M059J (cell line): ENCODE results near the gene SEC14L5. TPM values are rescaled to one million over a fixed set of nuclear protein-coding genes. Genes with fewer than 3 reads are reported as not detected.
"Not testable (repeated sequence)": the region's sequence is repeated elsewhere in the genome, so short reads cannot be mapped to it uniquely, and the experiment has no call there.

Experiments used
- DNase-seq: peaks from one replicate; pipeline ENCODE4 v3.0.0-alpha.2; 2012; ENCODE audit warnings: low read depth
- total RNA-seq: library from RNA; depleted of rRNA; stranded (reverse); fragments of >200 nt; shearing (Covaris generic); gene quantifications from 2 replicates; pipeline ENCODE4 v1.2.3, GENCODE V29; 2014

SEC14L5 gene
- total RNA-seq, 1 experiment from 2014 or later: 0.02 TPM

DNA sequence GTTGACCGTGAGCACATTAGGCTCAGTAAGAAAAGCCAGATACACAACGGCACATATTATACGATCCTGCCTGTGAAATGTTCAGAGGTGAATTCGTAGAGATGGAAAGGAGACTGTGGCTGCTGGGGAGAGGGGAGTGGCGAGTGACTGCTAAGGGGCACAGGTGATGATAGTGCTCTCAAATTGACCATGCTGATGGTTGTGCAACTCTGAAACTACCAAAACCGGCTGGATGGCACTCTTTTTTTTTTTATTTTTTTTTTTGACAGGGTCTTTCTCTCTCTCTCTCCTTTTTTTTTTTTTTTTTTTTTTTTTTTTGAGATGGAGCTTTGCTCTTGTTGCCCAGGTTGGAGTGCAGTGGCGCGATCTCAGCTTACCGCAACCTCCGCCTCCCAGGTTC is 8.1 kb upstream of the SEC14L5 start:
- no peak for DNase-seq

DNA sequence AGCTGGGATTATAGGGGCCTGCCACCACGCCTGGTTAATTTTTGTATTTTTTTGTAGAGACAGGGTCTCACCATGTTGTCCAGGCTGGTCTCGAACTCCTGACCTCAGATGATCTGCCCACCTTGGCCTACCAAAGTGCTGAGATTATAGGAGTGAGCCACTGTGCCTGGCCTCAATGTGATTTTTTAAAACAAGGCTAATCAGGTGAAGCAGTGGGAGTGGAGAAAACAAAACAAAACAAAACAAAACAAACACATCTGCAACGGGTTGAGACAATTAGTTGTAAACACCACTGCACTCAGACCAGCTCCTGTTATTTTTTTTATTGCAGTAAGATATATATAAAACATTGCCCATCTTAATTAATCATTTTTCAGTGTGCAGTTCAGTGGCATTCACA is 6.5 kb upstream of the SEC14L5 start:
- DNase-seq: not testable (repeated sequence)

DNA sequence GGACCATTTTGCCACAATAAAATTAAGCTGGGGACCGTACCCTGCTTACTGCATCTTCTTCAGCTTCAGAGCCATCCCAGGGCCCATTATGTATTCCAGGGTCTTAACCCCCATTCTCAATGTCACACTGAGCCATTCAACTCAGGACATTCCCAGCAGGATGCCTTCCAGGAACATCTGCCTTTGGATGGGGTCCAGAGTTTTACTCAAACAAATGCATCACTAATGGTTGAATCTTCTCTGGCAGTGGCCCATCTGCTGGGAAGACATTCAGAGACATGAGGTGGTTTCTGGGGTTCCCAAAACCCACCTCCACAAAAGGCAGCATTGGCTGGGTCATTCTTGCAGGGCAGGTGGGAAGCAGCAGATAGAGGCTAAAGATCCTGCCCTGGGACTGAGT is 3.4 kb upstream of the SEC14L5 start:
- DNase-seq: no peak

DNA sequence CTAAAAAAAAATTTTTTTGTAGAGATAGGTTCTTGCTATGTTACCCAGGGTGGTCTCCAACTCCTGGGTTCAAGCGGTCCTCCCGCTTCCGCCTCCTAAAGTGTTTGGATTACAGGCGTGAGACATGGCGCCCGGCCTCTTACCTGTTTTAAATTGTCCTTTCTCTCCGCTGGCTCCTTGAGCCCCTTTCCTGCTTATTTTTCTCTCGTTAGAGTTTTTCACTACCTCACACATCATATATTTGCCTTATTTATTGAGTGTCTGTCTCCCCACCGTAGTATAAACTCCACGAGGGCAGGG is 760 bp upstream of the SEC14L5 start:
- DNase-seq: no peak

DNA sequence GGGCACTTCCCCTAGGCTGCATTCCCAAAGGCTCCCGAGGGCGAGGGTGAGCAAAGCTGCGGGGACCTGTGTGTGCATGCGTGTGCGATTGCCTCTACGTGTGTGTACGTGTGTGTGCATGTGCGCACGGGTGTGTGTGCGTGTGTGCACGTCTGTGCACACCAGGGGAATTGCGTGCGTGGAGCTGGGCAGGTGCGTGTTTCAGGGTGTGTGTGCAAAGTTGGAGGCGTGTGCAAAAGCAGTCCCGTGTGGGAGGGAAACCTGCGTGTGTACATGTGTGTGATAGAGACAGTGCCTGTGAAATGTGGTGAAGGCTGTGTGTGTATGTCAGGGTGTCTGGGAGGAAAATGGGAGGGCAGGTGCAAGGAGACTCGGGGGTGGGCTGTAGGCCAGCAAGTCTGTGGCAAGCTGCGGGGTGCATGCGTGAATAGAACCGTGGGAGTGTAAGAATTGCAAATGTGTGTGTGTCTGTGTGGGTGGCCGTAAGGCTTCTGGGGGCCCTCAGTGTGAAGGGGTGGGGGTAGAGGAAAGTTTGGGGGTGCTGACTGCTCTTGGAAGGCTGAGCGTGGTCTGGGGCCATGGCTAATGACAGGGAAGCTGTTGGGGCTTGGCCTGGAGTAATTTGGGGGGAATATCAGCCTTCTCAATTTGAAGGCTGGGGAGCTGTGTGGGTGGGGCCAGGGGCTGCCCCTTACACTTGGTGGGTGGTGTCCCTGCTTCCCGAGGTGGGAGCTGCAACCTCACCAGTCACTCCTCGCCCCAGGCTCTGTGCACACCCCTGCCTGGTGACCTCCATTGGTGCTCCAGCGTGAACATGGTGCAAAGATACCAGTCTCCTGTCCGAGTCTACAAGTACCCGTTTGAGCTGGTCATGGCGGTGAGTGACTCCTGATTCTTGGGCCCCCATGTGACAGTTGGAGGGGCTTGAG is 644 bp downstream of the SEC14L5 start:
- no peak for DNase-seq

DNA sequence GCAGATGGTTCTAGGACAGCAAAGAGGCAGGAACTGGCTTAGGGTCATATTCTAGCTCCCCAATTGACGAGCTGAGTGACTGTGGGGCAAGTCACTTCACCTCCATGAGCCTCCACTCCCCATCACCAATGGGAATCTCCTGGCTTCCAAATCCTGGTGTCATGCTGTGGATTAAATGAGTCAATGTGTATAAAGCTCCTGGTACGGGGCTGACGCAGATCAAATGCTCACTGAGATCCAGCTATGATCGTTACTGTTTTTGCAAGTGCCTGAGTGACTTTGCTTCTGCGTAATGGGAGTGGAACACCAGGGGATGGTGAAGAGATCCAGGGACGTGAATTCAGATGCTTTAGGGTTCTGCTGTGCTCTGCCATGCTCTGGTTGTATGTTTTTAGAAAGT is 2.4 kb downstream of the SEC14L5 start:
- no peak for DNase-seq

DNA sequence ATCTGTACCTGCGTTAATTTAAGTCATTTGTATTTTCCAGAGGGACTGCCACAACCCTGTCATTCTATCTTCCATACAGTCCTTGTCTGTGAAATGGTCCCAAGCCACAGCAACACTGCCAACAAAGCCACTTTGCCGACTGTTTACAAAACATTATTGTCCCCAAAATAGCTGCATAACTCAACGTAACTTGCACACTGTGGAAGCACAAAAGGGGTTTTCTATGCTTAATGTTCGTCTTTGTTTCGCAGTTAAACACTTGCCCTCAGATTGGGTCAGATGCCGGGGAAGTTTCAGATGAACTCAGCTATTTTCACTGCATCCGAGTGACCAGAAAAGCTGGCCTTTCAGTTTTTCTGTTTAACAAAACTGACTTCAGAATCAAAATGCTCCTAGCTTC is 4.6 kb downstream of the SEC14L5 start:
- no peak for DNase-seq

DNA sequence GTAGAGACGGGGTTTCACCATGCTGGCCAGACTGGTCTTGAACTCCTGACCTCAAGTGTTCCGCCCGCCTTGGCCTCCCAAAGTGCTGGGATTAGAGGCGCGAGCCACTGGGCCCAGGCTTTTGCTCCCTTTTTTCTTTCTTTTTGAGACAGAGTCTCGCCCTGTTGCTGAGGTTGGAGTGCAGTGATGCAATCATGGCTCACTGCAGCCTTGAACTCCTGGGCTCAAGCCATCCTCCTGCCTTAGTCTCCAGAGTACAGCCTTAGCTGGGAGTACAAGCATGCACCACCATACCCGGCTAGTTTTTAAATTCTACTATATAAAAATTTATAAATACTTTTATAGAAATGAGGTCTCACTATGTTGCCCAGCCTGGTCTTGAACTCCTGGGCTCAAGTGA is 5.4 kb downstream of the SEC14L5 start:
- DNase-seq: not testable (repeated sequence)

DNA sequence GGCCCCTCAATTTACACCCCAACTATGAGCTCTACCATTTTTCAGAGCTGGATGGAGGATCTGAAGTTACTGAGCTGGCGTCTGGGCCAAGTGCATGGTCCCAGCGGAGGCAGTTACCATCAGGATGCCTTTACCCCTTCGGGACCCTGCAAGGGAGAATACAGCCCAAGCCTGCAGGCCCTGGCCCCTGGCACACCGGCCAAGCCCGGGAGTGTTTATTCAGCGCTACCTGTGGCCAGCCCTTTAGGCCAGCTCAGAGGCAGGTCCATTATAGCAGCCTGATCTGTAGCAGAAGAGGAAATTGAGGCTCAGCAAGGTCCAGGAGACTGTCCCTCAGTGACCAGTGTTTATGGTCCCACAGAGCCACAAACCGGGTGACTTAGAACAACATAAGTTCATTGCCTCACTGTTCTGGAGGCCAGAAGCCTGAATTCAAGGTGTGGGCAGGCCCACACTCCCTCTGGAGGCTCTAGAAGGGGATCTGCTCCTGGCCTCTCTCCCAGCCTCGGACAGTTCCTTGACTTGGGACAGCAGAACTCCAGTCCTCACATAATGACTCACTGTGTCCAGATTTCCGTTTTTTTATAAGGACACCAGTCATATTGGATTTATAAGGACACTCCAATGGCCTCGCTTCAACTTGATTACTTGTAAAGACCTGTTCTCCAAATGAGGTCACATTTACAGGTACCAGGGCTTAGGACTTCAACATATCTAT is 8.8 kb downstream of the SEC14L5 start:
- peak; percentile 40 for DNase-seq

DNA sequence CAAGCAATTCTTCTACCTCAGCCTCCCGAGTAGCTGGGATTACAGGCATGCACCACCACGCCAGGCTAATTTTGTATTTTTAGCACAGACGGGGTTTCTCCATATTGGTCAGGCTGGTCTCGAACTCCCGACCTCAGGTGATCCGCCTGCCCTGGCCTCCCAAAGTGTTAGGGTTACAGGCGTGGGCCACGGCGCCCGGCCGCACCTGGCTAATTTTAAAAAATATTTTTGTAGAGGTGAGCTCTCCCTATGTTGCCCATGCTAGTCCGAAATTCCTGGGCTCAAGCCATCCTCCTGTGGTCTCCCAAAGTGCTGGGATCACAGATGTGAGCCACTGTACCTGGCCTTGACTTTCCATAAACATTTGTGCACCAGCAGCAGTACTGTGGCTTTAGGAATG is 10.1 kb downstream of the SEC14L5 start:
- not testable (repeated sequence) for DNase-seq

DNA sequence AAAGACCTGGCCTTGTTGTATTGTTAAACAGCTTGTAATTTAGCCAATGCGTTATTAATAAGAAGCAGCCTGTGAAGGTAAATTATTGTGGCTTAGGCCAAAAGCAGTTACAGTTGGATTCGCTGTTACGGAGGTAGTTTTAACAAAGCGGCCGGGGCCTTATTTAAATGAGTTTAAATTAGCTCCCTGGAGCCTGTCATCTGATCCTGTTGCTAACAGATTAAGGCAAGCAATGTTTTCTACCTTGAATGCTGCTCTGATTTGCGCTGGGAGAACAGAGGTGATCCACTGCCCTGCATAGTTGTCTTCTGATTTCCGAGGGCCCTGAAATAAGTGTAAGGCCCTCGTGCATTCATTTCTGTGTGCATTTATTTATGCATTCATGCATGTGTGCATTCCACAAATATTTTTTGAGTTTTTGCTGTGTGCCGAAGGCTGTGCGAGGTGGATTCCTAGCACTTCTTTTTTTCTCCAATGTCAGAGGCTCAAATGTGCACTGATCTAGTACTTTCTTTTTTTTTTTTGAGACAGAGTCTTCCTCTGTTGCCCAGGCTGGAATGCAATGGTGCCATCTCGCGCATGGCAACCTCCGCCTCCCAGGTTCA is 10.9 kb downstream of the SEC14L5 start:
- DNase-seq: no peak

DNA sequence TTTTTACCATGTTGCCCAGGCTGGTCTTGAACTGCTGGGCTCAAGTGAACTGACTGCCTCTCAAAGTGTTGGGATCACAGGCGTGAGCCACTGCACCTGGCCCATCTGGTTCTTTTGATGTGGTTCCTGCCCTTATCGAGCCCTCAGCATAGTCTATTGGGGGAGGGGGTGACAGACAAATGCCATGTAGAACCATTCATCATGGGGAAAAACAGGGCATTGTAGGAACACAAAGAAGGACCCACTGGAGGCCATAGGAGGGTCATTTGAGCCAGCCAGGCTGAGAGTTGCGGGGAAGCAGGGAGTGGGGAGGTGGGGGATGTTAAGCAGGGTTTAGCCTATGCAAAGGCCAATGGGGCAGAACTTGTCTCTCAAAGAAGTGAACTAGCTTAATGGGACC is 11.9 kb downstream of the SEC14L5 start:
- no peak for DNase-seq

DNA sequence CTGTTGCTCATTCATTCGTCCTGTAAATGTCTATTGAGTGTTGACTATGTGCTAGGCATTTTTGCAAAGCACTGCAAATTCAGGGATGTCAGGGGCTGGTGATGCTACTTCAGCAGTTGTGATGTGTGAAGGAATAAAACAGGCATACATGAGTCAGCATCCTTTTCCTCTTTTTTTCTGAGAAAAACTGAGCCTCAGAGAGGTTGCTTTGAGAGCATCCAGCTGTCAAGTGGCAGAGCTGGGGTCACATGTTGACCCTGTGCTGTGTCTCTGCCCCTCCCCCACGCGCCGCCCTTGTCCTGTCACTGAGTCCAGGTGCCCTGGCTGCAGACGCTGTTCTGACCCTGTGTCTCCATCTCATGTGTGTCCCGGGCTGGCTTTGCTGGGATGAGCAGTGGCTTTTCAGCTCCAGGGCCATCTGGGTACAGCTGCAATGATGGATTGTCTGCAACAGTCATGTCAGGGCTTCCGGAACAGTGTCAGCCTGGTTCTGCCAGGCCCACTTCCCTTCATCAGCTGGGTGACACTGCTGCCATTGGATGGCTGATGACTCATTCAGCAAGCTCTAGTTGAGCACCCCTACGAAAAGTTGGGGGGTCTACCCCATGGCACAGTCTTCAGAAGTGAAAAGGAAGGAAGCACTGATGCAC is 14.9 kb downstream of the SEC14L5 start:
- no peak for DNase-seq

DNA sequence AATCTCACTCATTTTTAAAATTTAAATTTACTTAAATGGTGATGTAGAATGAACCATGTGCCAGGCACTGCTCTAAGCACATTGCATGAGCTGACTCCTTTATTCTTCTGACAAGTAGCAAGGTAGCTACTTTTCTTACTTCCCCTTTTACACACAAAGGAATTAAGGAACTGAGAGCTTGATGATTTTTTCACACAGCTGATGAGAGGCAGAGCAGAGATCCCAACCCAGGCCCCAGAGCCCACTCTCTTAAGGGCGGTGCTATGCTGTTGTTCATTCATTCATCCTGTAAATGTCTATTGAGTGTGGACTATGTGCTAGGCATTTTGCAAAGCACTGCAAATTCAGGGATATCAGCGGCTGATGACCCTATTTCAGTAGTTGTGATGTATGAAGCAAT is 17.9 kb downstream of the SEC14L5 start:
- no peak for DNase-seq

DNA sequence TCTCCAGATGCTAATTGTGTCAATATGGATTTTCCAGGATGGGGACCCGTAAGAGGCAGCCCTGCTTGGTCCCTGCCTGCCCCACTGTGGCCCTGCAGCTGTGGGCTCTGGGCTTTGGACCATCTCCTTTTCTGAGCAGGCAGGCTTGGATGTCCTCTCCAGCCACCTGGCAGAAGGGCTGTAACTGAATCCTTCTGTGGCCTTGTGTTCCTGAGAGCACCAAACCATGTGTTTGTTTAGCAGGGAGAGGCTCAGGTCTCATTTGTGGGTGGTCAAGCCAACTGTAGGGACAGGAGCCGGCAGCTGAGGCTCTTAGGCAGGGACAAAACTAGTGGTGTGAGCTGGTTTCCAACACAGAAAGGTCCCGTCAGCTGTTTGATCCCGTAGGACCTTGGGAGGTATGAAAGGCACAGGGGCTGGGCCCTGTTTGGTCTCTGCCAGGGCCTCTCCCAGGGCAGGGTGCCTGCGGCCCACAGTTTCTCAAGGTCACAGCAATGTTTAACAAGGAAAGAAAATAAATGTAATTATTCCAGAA is 18.5 kb downstream of the SEC14L5 start:
- no peak for DNase-seq

DNA sequence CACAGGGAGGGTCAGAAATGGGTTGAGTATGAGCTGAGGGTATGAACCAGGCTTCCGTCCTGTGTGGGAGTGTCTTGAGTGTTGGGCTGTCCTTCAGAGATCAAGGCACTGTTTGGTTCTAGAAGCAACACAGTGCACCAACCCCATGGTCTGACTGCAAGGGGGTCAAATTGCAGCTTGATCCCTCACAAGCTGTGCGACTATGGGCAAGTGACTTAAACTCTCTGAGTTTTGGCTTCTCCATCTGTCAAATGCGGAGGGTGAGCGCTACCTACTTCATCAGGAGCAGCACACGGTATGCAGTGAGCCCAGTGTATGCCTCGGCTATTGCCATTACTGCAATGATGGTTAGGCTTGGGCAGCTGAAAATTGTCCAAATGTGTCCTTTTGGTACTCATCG is 21.0 kb downstream of the SEC14L5 start:
- no peak for DNase-seq

DNA sequence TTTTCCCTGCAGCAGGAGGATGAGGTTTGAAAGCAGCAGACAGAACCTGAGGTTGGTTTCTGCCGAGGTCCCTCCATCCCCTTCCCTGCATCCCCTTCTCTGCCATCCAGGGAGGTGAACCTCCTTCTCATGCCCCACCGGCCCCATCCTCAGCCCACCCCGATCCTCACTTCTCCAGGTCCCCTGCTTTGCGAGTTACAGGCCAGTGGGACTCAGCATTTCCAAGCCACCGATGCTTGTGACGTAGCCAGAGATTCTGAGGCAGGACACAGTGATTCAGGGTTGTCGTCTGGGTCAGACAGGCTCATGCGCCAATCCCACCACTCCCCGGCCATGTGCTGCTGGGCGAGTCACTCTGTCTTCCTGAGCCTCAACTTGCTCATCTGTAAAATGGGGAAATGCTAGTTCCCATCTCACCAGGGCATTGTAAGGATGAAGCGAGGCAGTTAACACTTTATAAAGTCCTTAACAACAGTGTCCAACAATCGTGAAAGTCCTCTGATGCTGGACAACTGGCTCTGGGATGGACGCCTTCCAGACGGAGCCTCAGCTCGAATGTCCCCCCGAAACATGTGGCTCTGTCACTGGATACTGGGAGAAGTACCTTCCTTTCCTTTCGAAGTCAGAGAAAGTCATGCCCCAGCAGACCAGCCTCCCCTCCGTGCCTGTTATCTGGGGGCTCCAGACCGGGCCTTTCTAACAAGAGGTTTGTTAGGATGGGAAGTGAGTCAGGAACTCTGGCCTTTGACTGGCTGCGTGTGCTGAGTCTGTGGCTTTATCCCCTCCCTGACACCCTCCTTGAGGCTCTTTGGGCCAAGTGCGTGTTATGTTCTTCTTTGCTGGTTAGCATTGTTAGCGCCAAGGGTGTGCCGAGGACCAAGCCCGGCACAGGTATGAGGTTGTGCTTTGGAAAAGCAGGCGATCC is 21.9 kb downstream of the SEC14L5 start:
- DNase-seq: no peak

DNA sequence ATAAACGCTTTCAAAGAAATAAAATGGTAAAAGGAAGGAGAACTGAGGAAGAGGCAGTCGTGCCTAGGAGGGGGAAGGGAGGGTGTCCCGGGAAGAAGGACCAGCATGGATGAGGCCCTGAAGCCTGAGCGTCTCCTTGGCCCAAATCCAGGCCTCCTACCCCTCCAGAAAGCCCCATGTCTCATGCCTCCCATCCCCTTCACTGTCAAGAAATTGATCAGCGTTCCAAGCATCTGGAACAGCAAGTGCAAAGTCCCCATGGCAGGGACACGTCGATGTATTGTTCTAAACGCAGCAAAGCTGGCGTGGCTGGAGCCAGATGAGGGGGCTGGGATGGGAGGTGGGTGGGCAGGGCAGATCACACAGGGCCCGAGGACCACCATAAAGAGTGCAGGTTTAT is 22.6 kb downstream of the SEC14L5 start:
- DNase-seq: no peak

DNA sequence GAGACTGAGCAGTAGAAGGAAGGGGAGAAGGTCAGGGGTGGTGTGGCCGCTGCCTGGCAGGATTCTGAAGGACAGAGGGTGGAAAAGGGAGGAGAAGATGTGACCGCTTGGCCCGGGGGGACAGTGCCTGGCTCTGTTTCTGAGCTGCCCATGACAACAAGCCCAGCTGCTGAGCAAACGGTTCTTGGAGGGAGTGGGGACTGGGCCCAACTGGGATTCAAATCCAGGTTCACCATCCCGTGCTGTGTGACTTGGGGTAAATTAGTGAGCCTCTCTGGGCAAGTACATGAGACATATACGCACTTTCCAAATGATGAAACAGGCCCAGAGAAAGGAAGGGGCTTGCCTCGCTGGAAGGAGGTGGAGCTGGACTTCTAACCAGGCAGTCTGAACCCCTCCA is 23.3 kb downstream of the SEC14L5 start:
- DNase-seq: no peak

DNA sequence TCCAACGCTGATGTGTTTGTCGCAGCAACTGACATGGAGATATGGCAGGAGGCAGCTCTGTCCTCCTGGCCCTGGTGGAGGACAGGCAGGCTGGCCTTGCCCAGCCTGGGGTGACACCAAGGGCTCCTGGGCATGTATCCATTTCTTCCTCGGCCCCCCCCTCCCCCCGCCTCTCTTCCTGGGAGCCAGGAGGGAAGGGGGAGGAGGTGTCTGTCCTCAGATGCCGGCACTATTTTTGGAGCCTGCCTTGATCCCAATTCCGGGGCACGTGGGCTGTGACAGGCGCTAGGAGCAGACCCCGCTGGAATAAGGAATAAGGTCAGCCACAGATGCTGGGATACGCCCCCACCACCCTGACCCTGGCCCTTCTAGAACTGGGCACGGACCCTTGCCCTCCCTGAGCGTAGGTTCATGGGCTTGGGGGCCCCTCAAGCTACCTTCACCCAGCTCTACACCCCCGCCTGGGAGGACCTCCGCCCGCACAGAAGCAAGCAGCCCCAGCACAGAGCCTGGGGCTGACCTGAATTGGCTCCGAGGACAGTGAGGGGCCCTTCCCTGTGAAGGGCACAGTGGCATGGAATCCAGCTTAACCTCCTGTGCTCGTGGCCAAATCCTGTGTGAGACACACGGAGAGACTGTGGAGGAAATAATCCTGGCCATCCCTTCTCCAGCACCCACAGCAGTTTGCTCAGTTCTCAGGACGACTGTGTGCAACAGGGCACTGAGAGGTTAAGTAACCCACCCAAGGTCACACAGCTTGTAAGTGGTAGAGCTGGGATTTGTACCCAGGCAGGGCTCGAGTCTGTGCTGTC is 24.1 kb downstream of the SEC14L5 start:
- no peak for DNase-seq
